ENCODE measurements around the gene GRID1.

- TF ChIP-seq POLR2A (IDR thresholded peaks at IDR 0.05; ENCODE audit: low read depth, low read length) (no peak), POLR2AphosphoS5 (IDR thresholded peaks at IDR 0.05; ENCODE audit: low read length) (no peak), MEF2B (IDR thresholded peaks at IDR 0.05; ENCODE audit: partially characterized antibody, poor library complexity, severe bottlenecking) (no peak), RFX5 (IDR thresholded peaks at IDR 0.05; ENCODE audit: low read depth, low read length) (no peak)
Observed at GRCh38 chr10:86176850-86177536, 189.6 kb downstream of the GRID1 start.
